Esophagus muscularis mucosa (tissue), 4 donors: ENCODE data around the gene SLC22A17.

Source experiments
- EP300 ChIP-seq: sonication (generic); formaldehyde crosslinking; IDR thresholded peaks from one replicate; pipeline ENCODE4 v1.6.1; 2017; ENCODE audit warnings: antibody characterized with exemption
- POLR2AphosphoS5 ChIP-seq, 2 donors: sonication (generic); formaldehyde crosslinking; IDR thresholded peaks; one replicate each; pipeline ENCODE4 v1.6.1; 2017; ENCODE audit warnings: antibody characterized with exemption in 2 of 2
- TF ChIP-seq, protein P1 (sequence below), 3 experiments: fragments of 200-600 bp in 2 of 3; fragments of 450-650 bp in 1 of 3; sonication (generic) in 2 of 3; IDR thresholded peaks; one replicate each; pipeline ENCODE4 v1.5.1; 2017 to 2019; ENCODE audit warnings: antibody characterized with exemption in 3 of 3, mild to moderate bottlenecking in 2 of 3, moderate library complexity in 1 of 3

DNA sequence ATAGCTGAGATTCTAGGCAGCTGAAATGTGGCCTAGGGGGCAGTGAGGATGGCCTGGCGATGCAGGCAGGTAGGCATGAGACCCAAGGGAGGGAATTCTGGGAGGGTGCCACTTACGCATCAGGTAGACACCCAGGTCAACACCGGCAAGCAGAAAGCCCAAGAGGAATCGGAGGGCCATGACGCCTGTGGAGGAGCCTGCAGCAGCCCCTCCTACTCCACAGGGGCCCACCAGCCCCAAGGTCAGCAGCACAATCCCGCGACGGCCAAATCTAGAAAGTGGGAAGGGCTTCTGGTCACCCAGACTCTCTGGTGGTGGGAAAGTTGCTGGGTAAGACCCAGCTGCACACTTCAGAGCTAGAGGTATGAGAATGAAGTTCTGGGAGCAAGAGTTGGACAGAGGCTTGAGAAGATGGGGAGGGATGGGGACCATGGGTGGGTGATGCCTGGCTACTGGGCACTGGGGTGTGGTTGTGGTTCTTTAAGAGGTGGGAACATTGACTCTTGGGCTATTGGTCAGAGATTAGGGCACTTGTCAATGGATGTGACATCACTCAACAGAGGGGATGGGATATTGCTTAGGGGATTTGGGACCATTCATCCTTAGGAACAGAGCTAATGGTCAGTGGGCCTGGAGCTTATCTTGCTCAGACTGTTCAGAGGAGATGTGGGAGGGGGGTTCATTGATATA, 3.4 kb downstream of the SLC22A17 start:
- TF ChIP-seq, protein P1, sequence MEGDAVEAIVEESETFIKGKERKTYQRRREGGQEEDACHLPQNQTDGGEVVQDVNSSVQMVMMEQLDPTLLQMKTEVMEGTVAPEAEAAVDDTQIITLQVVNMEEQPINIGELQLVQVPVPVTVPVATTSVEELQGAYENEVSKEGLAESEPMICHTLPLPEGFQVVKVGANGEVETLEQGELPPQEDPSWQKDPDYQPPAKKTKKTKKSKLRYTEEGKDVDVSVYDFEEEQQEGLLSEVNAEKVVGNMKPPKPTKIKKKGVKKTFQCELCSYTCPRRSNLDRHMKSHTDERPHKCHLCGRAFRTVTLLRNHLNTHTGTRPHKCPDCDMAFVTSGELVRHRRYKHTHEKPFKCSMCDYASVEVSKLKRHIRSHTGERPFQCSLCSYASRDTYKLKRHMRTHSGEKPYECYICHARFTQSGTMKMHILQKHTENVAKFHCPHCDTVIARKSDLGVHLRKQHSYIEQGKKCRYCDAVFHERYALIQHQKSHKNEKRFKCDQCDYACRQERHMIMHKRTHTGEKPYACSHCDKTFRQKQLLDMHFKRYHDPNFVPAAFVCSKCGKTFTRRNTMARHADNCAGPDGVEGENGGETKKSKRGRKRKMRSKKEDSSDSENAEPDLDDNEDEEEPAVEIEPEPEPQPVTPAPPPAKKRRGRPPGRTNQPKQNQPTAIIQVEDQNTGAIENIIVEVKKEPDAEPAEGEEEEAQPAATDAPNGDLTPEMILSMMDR (IDR thresholded peaks at IDR 0.05): no peak
- TF ChIP-seq EP300 (no peak), POLR2AphosphoS5 (IDR thresholded peaks at IDR 0.05) (no peak)
